ENCODE data around the gene BOC.

- TF ChIP-seq EP300 (IDR thresholded peaks at IDR 0.05; ENCODE audit: borderline replicate concordance in 1 of 2, control insufficient read depth in 1 of 2, low read depth in 2 of 2, low read length in 2 of 2): no peak
- no peak for TF ChIP-seq POLR2AphosphoS5 (IDR thresholded peaks at IDR 0.05; ENCODE audit: low read length)
- no peak for TF ChIP-seq CTCF (IDR thresholded peaks at IDR 0.05 in 2 of 3, conservative IDR thresholded peaks at IDR 0.05 in 1 of 3; ENCODE audit: control insufficient read depth in 2 of 3, extremely low read depth in 1 of 3, insufficient read depth in 1 of 3, low read depth in 3 of 3, low read length in 3 of 3)
- no peak for TF ChIP-seq PRDM15 (CRISPR knock-in tag; IDR thresholded peaks at IDR 0.05)
- TF ChIP-seq E2F8 (IDR thresholded peaks at IDR 0.05; ENCODE audit: low read depth, partially characterized antibody): no peak
- TF ChIP-seq MAX (IDR thresholded peaks at IDR 0.05; ENCODE audit: low read depth, low read length): no peak
- no peak for TF ChIP-seq ASH2L (IDR thresholded peaks at IDR 0.05; ENCODE audit: borderline replicate concordance, low read depth)
- TF ChIP-seq NFYB (IDR thresholded peaks at IDR 0.05; ENCODE audit: insufficient read depth, low read depth, low read length): no peak
- no peak for TF ChIP-seq NR2C2 (IDR thresholded peaks at IDR 0.05; ENCODE audit: borderline replicate concordance, control insufficient read depth, insufficient read length, low read depth)
- no peak for TF ChIP-seq PAX5 (IDR thresholded peaks at IDR 0.05; ENCODE audit: borderline replicate concordance, low read depth, low read length)
- no peak for TF ChIP-seq FOXM1 (IDR thresholded peaks at IDR 0.05; ENCODE audit: low read depth, low read length)
- no peak for TF ChIP-seq CEBPB (IDR thresholded peaks at IDR 0.05; ENCODE audit: borderline replicate concordance in 1 of 2, low read depth in 2 of 2, low read length in 2 of 2)
- no peak for TF ChIP-seq CHD4 (IDR thresholded peaks at IDR 0.05)
- no peak for TF ChIP-seq POLR2A (IDR thresholded peaks at IDR 0.05; ENCODE audit: low read depth, low read length)
Measured at GRCh38 chr3:113243846-113244245, 32.5 kb downstream of the BOC start.

All from GM12878 (cell line).